Neural cell (in vitro differentiated cells): ENCODE results near the gene POLE3.

ENCODE experiments used
- EZH2 ChIP-seq: fragments of 200-600, 300-800 bp; shearing (Covaris generic), sonication (generic); IDR thresholded peaks from 2 replicates; pipeline ENCODE4 v1.6.1; 2014; ENCODE audit warnings: antibody characterized with exemption, low read length, borderline replicate concordance, mild to moderate bottlenecking; ENCODE audit not compliant: insufficient read depth, poor library complexity, severe bottlenecking
- MXI1 ChIP-seq: fragments of 450-650 bp; conservative IDR thresholded peaks from 2 replicates; pipeline ENCODE4 v1.6.1; 2014; ENCODE audit warnings: antibody characterized with exemption, mild to moderate bottlenecking; ENCODE audit not compliant: poor library complexity, severe bottlenecking
- POLR2AphosphoS5 ChIP-seq: IDR thresholded peaks from 2 replicates; pipeline ENCODE4 v1.6.1; 2012
- RAD21 ChIP-seq: fragments of 450-650 bp; conservative IDR thresholded peaks from 2 replicates; pipeline ENCODE4 v1.6.1; 2014; ENCODE audit warnings: antibody characterized with exemption, mild to moderate bottlenecking, moderate library complexity
- SMC3 ChIP-seq: fragments of 450-650 bp; conservative IDR thresholded peaks from 2 replicates; pipeline ENCODE4 v1.6.1; 2014; ENCODE audit warnings: antibody characterized with exemption, mild to moderate bottlenecking, moderate library complexity; ENCODE audit not compliant: poor library complexity
- TF ChIP-seq, protein P1 (sequence below): IDR thresholded peaks from 2 replicates; pipeline ENCODE4 v1.6.1; 2012; ENCODE audit warnings: borderline replicate concordance
- TF ChIP-seq, protein P2 (sequence below): fragments of 450-650 bp; IDR thresholded peaks from 2 replicates; pipeline ENCODE4 v1.5.1; 2014; ENCODE audit warnings: antibody characterized with exemption, mild to moderate bottlenecking, moderate library complexity; ENCODE audit not compliant: poor library complexity, severe bottlenecking

GRCh38 chr9:113416149-113416721, 5.8 kb upstream of the POLE3 start:
- no peak for TF ChIP-seq EZH2
- no peak for TF ChIP-seq POLR2AphosphoS5
- TF ChIP-seq, protein P1, sequence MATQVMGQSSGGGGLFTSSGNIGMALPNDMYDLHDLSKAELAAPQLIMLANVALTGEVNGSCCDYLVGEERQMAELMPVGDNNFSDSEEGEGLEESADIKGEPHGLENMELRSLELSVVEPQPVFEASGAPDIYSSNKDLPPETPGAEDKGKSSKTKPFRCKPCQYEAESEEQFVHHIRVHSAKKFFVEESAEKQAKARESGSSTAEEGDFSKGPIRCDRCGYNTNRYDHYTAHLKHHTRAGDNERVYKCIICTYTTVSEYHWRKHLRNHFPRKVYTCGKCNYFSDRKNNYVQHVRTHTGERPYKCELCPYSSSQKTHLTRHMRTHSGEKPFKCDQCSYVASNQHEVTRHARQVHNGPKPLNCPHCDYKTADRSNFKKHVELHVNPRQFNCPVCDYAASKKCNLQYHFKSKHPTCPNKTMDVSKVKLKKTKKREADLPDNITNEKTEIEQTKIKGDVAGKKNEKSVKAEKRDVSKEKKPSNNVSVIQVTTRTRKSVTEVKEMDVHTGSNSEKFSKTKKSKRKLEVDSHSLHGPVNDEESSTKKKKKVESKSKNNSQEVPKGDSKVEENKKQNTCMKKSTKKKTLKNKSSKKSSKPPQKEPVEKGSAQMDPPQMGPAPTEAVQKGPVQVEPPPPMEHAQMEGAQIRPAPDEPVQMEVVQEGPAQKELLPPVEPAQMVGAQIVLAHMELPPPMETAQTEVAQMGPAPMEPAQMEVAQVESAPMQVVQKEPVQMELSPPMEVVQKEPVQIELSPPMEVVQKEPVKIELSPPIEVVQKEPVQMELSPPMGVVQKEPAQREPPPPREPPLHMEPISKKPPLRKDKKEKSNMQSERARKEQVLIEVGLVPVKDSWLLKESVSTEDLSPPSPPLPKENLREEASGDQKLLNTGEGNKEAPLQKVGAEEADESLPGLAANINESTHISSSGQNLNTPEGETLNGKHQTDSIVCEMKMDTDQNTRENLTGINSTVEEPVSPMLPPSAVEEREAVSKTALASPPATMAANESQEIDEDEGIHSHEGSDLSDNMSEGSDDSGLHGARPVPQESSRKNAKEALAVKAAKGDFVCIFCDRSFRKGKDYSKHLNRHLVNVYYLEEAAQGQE: no peak
- TF ChIP-seq, protein P2, sequence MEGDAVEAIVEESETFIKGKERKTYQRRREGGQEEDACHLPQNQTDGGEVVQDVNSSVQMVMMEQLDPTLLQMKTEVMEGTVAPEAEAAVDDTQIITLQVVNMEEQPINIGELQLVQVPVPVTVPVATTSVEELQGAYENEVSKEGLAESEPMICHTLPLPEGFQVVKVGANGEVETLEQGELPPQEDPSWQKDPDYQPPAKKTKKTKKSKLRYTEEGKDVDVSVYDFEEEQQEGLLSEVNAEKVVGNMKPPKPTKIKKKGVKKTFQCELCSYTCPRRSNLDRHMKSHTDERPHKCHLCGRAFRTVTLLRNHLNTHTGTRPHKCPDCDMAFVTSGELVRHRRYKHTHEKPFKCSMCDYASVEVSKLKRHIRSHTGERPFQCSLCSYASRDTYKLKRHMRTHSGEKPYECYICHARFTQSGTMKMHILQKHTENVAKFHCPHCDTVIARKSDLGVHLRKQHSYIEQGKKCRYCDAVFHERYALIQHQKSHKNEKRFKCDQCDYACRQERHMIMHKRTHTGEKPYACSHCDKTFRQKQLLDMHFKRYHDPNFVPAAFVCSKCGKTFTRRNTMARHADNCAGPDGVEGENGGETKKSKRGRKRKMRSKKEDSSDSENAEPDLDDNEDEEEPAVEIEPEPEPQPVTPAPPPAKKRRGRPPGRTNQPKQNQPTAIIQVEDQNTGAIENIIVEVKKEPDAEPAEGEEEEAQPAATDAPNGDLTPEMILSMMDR: no peak
- TF ChIP-seq RAD21: no peak
- no peak for TF ChIP-seq MXI1
- no peak for TF ChIP-seq SMC3
